ENCODE measurements around the gene PHYH.

GRCh38 chr10:13268841-13269240 lies 31.0 kb downstream of the PHYH start:
- TF ChIP-seq CTCF (IDR thresholded peaks at IDR 0.05) = no peak
- no peak for TF ChIP-seq POLR2A (IDR thresholded peaks at IDR 0.05)

Data from transverse colon (tissue), 3 donors.